Measurements from ENCODE around the gene SCGB1C1.

GRCh38 chr11:215581-216037, 22.7 kb downstream of the SCGB1C1 start:
- TF ChIP-seq CTCF (IDR thresholded peaks at IDR 0.05) (no peak), POLR2AphosphoS5 (IDR thresholded peaks at IDR 0.05) (no peak)

All from sigmoid colon (tissue), 4 donors.